K562 (cell line): ENCODE results near the gene PRXL2A. TPM values are rescaled to one million over a fixed set of nuclear protein-coding genes. Genes with fewer than 3 reads are reported as not detected.

Experiments used
- ATAC-seq: fragments of 200-7000 bp; cut with Tn5 transposase; 3 replicates; pipeline ENCODE4 v1.9.1; 2020; ENCODE audit warnings: moderate library complexity
- BruUV-seq: library from RNA; stranded (reverse); fragments of 400-500 nt; replicated peaks from 2 replicates; lab custom pipeline; 2021; lab: Mats Ljungman, UMichigan
- CTCF ChIA-PET: fragments of 300-600 bp; formaldehyde crosslinking; extraction: SDS; loops from one replicate; lab custom pipeline; 2021; ENCODE audit warnings: low intra/inter-chr PET ratio; lab: Yijun Ruan, JAX
- POLR2A ChIA-PET: fragments of 300-600, 350-650 bp; sonication (Branson Sonifier 250); formaldehyde crosslinking; extraction: SDS; loops from one replicate; lab custom pipeline; 2021; ENCODE audit warnings: antibody characterized with exemption, inconsistent platforms; lab: Yijun Ruan, JAX
- DNase-seq, 4 experiments: peaks; one replicate each; pipeline versions ENCODE4 v3.0.0 to v3.0.0-alpha.2; 2011 to 2018; ENCODE audit warnings: low spot score in 3 of 4, mixed read lengths in 3 of 4; ENCODE audit errors: extremely low read depth in 1 of 4
- FAIRE-seq: peaks from 2 replicates; lab custom pipeline; 2011; peaks lifted over from hg19 to GRCh38; lab: Jason Lieb, UNC
- H2AFZ ChIP-seq: 2 replicates; pipeline ENCODE4 v1.6.0; 2011; ENCODE audit warnings: low read depth, low read length, control low read depth, inconsistent platforms
- H3K27ac ChIP-seq: fragments of 200-600 bp; 3 replicates; pipeline ENCODE4 v1.8.0; 2011; ENCODE audit warnings: low read depth, mild to moderate bottlenecking, control low read depth, inconsistent platforms, low read length, moderate library complexity, mixed read lengths; ENCODE audit errors: extremely low read depth
- H3K27me3 ChIP-seq, 2 experiments: fragments of 300-600 bp in 1 of 2; 2 replicates in 1 of 2; 3 replicates in 1 of 2; pipeline versions ENCODE4 v1.6.0 to v1.8.0; 2011; ENCODE audit warnings: inconsistent platforms in 2 of 2, low read length in 2 of 2, mild to moderate bottlenecking in 1 of 2, mixed read lengths in 1 of 2, moderate library complexity in 1 of 2; ENCODE audit not compliant: control insufficient read depth in 2 of 2, insufficient read depth in 2 of 2
- H3K36me3 ChIP-seq: fragments of 300-600 bp; 3 replicates; pipeline ENCODE4 v1.8.0; 2011; ENCODE audit warnings: mild to moderate bottlenecking, low read length, inconsistent platforms; ENCODE audit not compliant: control insufficient read depth, insufficient read depth
- H3K4me1 ChIP-seq, 2 experiments: fragments of 200-600 bp in 1 of 2; replicated peaks in 1 of 2; 2 replicates in 1 of 2; 3 replicates in 1 of 2; pipeline versions ENCODE4 v1.5.1 to v1.8.0; 2011; ENCODE audit warnings: inconsistent platforms in 2 of 2, low read length in 2 of 2, mild to moderate bottlenecking in 1 of 2, mixed read lengths in 1 of 2, moderate library complexity in 1 of 2; ENCODE audit not compliant: control insufficient read depth in 2 of 2, insufficient read depth in 2 of 2
- H3K4me2 ChIP-seq: 2 replicates; pipeline ENCODE4 v1.6.1; 2011; ENCODE audit warnings: low read length, control low read depth, inconsistent platforms, mixed read lengths; ENCODE audit not compliant: insufficient read depth
- H3K4me3 ChIP-seq: fragments of 200-600 bp; sonication (generic), shearing (Covaris generic); 2 replicates; pipeline ENCODE4 v1.5.1; 2016; ENCODE audit warnings: control low read depth, inconsistent platforms
- H3K79me2 ChIP-seq: fragments of 200-600 bp; 3 replicates; pipeline ENCODE4 v1.8.0; 2011; ENCODE audit warnings: low read length, inconsistent platforms; ENCODE audit not compliant: control insufficient read depth, insufficient read depth
- H3K9ac ChIP-seq, 2 experiments: 2 replicates each; pipeline versions ENCODE4 v1.6.0 to v1.6.1; 2011; ENCODE audit warnings: low read depth in 2 of 2, low read length in 2 of 2, control low read depth in 1 of 2, inconsistent platforms in 1 of 2, mild to moderate bottlenecking in 1 of 2, mixed read lengths in 1 of 2; ENCODE audit not compliant: insufficient read depth in 1 of 2
- H3K9me1 ChIP-seq: one replicate; pipeline ENCODE4 v1.6.0; 2011; ENCODE audit warnings: inconsistent platforms, mild to moderate bottlenecking, low read length, moderate library complexity; ENCODE audit not compliant: control insufficient read depth, insufficient read depth
- H3K9me3 ChIP-seq: replicated peaks from 2 replicates; pipeline ENCODE4 v1.5.1; 2011; ENCODE audit warnings: low read depth, low read length, inconsistent platforms; ENCODE audit not compliant: control insufficient read depth, insufficient read depth
- H4K20me1 ChIP-seq: replicated peaks from 2 replicates; pipeline ENCODE4 v1.6.1; 2011; ENCODE audit warnings: low read length, inconsistent platforms, mixed read lengths; ENCODE audit not compliant: control insufficient read depth, insufficient read depth
- ATF7 ChIP-seq: fragments of 450-650 bp; IDR thresholded peaks from 2 replicates; pipeline ENCODE4 v1.7.1; 2014; ENCODE audit warnings: mild to moderate bottlenecking, moderate library complexity
- CEBPG ChIP-seq, 3 experiments: fragments of 200-800 bp in 1 of 3; sonication (Bioruptor generic) in 1 of 3; sonication (generic) in 1 of 3; formaldehyde crosslinking in 1 of 3; IDR thresholded peaks in 2 of 3; conservative IDR thresholded peaks in 1 of 3; 2 replicates each; pipeline versions ENCODE4 v1.6.1 to v1.8.0; 2016 to 2022; ENCODE audit warnings: missing compliant biosample characterization in 2 of 3, missing genetic modification characterization in 2 of 3, mild to moderate bottlenecking in 1 of 3, missing genetic modification reagents in 1 of 3
- EHMT2 ChIP-seq: fragments of 450-650 bp; IDR thresholded peaks from 2 replicates; pipeline ENCODE4 v1.6.1; 2018; ENCODE audit warnings: antibody characterized with exemption
- FOXA1 ChIP-seq: fragments of 450-650 bp; IDR thresholded peaks from 2 replicates; pipeline ENCODE4 v1.6.1; 2016; ENCODE audit warnings: mild to moderate bottlenecking, borderline replicate concordance
- GTF2F1 ChIP-seq: IDR thresholded peaks from 2 replicates; pipeline ENCODE4 v1.6.1; 2011; ENCODE audit warnings: low read depth, low read length, improper control_type of control experiment
- LEF1 ChIP-seq: fragments of 450-650 bp; IDR thresholded peaks from 2 replicates; pipeline ENCODE4 v1.6.1; 2016; ENCODE audit warnings: mild to moderate bottlenecking
- MCM5 ChIP-seq: fragments of 450-650 bp; IDR thresholded peaks from 2 replicates; pipeline ENCODE4 v1.6.1; 2016; ENCODE audit warnings: low read depth
- NONO ChIP-seq, 2 experiments: fragments of 200-400 bp in 1 of 2; fragments of 450-650 bp in 1 of 2; formaldehyde crosslinking in 1 of 2; IDR thresholded peaks; 2 replicates each; pipeline ENCODE4 v1.6.1; 2017; ENCODE audit warnings: low read depth in 2 of 2, mild to moderate bottlenecking in 2 of 2, moderate library complexity in 2 of 2, low read length in 1 of 2
- SLC30A9 ChIP-seq: fragments of 250-450 bp; sonication (Bioruptor Pico); IDR thresholded peaks from 2 replicates; pipeline ENCODE4 v1.8.0; 2022; ENCODE audit warnings: mild to moderate bottlenecking, moderate library complexity
- SP2 ChIP-seq: IDR thresholded peaks from 2 replicates; pipeline ENCODE4 v1.6.1; 2011; ENCODE audit warnings: mild to moderate bottlenecking, low read depth, low read length, moderate library complexity; ENCODE audit not compliant: poor library complexity, severe bottlenecking; ENCODE audit errors: extremely low read depth
- ZFP30 ChIP-seq: fragments of 250-450 bp; sonication (Bioruptor Pico); IDR thresholded peaks from 2 replicates; pipeline ENCODE4 v1.8.0; 2022; ENCODE audit warnings: moderate library complexity, mild to moderate bottlenecking, inconsistent platforms, borderline replicate concordance
- ZFPM2 ChIP-seq: fragments of 250-450 bp; sonication (Bioruptor Pico); IDR thresholded peaks from 2 replicates; pipeline ENCODE4 v1.5.1; 2022; ENCODE audit warnings: mild to moderate bottlenecking
- ZNF124 ChIP-seq: sonication (generic); formaldehyde crosslinking; IDR thresholded peaks from 2 replicates; pipeline ENCODE4 v1.8.1; 2022; ENCODE audit warnings: missing genetic modification reagents
- ZNF263 ChIP-seq: sonication (generic); formaldehyde crosslinking; IDR thresholded peaks from 2 replicates; pipeline ENCODE4 v1.8.0; 2022; ENCODE audit warnings: mild to moderate bottlenecking, missing genetic modification reagents, borderline replicate concordance
- ZNF77 ChIP-seq: fragments of 250-450 bp; sonication (Bioruptor Pico); IDR thresholded peaks from 2 replicates; pipeline ENCODE4 v1.5.0; 2020
- WGBS: fragments of 100-300 bp; shearing (Covaris generic); methylation state at CpG from one replicate; pipeline ENCODE4 v1.1.6; 2016; ENCODE audit warnings: low coverage, mixed read lengths; ENCODE audit not compliant: insufficient coverage; ENCODE audit errors: missing lambda C conversion rate; 5-methylcytosine and 5-hydroxymethylcytosine counted together
- in situ Hi-C: fragments of 300-500 bp; cut with MboI; formaldehyde crosslinking; loops from 4 replicates; pipeline ENCODE4 v1.15.0; 2018; ENCODE audit warnings: inconsistent platforms, mixed read lengths
- intact Hi-C: fragments of 100-400 bp; cut with micrococcal nuclease; formaldehyde crosslinking; loops from 2 replicates; pipeline ENCODE4 v1.14.2; 2022
- polyA plus RNA-seq, 8 experiments: library from polyadenylated mRNA; depleted of rRNA in 4 of 8; stranded (reverse) in 5 of 8; unstranded in 3 of 8; fragments of >200 nt; fragmentation: Nextera tagmentation in 2 of 8; fragmentation: Illumina TruSeq in 1 of 8; extraction: Ambion mirVana in 2 of 8; extraction: Trizol in 1 of 8; gene quantifications; 2 replicates each; pipeline versions ENCODE4 v1.2.1 to v1.2.3, GENCODE V29; 2011 to 2014; ENCODE audit warnings: inconsistent platforms in 1 of 8, missing spikeins in 1 of 8
- total RNA-seq, 7 experiments: library from RNA; depleted of rRNA in 6 of 7; stranded (reverse); fragments of >200 nt in 6 of 7; fragmentation: Illumina TruSeq in 2 of 7; extraction: Trizol in 2 of 7; gene quantifications; 2 replicates each; pipeline versions ENCODE4 v1.2.1 to v1.2.3, GENCODE V29; 2011 to 2021; ENCODE audit warnings: low replicate concordance in 1 of 7
- TF ChIP-seq, protein P1 (sequence below), 2 experiments: fragments of 450-650 bp in 1 of 2; sonication (generic) in 1 of 2; formaldehyde crosslinking in 1 of 2; IDR thresholded peaks in 1 of 2; conservative IDR thresholded peaks in 1 of 2; 2 replicates each; pipeline versions ENCODE4 v1.6.1 to v1.8.1; 2016 to 2023; ENCODE audit warnings: mild to moderate bottlenecking in 2 of 2, moderate library complexity in 2 of 2, inconsistent platforms in 1 of 2, missing genetic modification reagents in 1 of 2
- TF ChIP-seq, protein P2 (sequence below): fragments of 450-650 bp; IDR thresholded peaks from 2 replicates; pipeline ENCODE4 v1.6.1; 2016
- TF ChIP-seq, protein P3 (sequence below): IDR thresholded peaks from 3 replicates; pipeline ENCODE4 v1.6.1; 2011; ENCODE audit warnings: borderline replicate concordance, mild to moderate bottlenecking, moderate library complexity; ENCODE audit not compliant: insufficient read length; ENCODE audit errors: extremely low read depth

PRXL2A gene
- total and polyA plus RNA-seq, 9 of the 15 experiments (the other 6 are each of a cell fraction or from before 2014, with no cell fraction given), result 0.14 to 1.2 (median 0.75) TPM

DNA sequence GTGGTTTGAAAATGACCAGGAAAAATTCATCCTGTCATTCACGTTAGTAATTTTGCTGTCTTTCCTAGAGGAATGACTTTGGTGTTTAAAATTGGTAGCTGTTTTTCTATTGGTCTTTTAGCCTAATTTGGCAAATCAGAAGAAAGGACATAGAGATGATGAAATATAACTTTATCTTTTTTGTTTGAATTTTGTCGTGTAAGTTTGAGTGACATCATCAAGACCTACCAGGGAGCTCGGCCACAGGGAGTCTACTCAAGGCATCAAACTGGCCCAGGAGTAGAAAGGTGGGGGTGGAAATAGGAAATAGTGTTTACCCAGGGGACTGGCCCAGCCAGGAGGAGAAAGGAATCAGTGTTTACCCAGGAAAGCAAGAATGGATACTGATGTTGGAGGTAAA, 24.8 kb downstream of the PRXL2A start:
- Histone ChIP-seq H4K20me1 (no peaks in the 10 kb centered on the region), H3K9ac (no peak overlapping the region), H3K4me1 (no peaks in the 10 kb centered on the region), H2AFZ (no peak overlapping the region), H3K9me1 (no peaks in the 10 kb centered on the region), H3K4me2 (no peak overlapping the region), H3K27ac (no peak overlapping the region), H3K36me3 (no peaks in the 10 kb centered on the region), H3K4me3 (no peak overlapping the region), H3K9me3 (no peaks in the 10 kb centered on the region; the same call in 1 of the 2 replicates), H3K27me3 (peaks cover 20 to 30% of the 10 kb centered on the region in 2 experiments; a peak in 4 of 5 replicates), H3K79me2 (no peaks in the 10 kb centered on the region)
- peak; percentile 39; the same call in 2 of the 3 replicates for ATAC-seq
- FAIRE-seq, result no peak
- ChIA-PET CTCF (interaction anchor here (1.1 kb wide), 1 partner anchor 11 kb away, joined by 4 read pairs; no protein-coding TSS in a partner anchor), POLR2A (interaction anchor here (0.5 kb wide), 1 partner anchor 17 kb away, joined by 3 read pairs; no protein-coding TSS in a partner anchor)
- no peak for DNase-seq
- intact Hi-C loops (no loop called here), in situ Hi-C loops (no loop called here)
- 2% methylated on average over 3 of the region's 3 CpGs for WGBS
- no TSS peak for BruUV-seq
- TF ChIP-seq ZNF77 (CRISPR knock-in tag), result no peak
- no peak for TF ChIP-seq GTF2F1
- TF ChIP-seq NONO (IDR thresholded peaks at IDR 0.05; ENCODE audit: low read depth in 2 of 2, low read length in 1 of 2), result no peak
- no peak for TF ChIP-seq SLC30A9 (CRISPR knock-in tag)
- no peak for TF ChIP-seq ZFP30 (CRISPR knock-in tag)
- TF ChIP-seq EHMT2, result 0 out of 2 replicates have a peak, but pooled peaks have one; percentile 12
- TF ChIP-seq ZNF263 (CRISPR knock-in tag), result no peak
- TF ChIP-seq CEBPG (CRISPR knock-in tag; IDR thresholded peaks at IDR 0.05), result no peak
- TF ChIP-seq CEBPG (tag; conservative IDR thresholded peaks at IDR 0.05 in 1 of 2, IDR thresholded peaks at IDR 0.05 in 1 of 2), result peak in 1 of 2 experiments; percentile 49; a peak in 1 of 4 replicates
- TF ChIP-seq, protein P1, sequence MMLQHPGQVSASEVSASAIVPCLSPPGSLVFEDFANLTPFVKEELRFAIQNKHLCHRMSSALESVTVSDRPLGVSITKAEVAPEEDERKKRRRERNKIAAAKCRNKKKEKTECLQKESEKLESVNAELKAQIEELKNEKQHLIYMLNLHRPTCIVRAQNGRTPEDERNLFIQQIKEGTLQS (IDR thresholded peaks at IDR 0.05), result peak; percentile 76
- TF ChIP-seq, protein P1 (CRISPR knock-in tag; conservative IDR thresholded peaks at IDR 0.05), result no peak
- TF ChIP-seq LEF1, result no peak
- 0 out of 2 replicates have a peak, but pooled peaks have one; percentile 12 for TF ChIP-seq ATF7
- TF ChIP-seq ZFPM2 (CRISPR knock-in tag), result no peak
- TF ChIP-seq, protein P2, sequence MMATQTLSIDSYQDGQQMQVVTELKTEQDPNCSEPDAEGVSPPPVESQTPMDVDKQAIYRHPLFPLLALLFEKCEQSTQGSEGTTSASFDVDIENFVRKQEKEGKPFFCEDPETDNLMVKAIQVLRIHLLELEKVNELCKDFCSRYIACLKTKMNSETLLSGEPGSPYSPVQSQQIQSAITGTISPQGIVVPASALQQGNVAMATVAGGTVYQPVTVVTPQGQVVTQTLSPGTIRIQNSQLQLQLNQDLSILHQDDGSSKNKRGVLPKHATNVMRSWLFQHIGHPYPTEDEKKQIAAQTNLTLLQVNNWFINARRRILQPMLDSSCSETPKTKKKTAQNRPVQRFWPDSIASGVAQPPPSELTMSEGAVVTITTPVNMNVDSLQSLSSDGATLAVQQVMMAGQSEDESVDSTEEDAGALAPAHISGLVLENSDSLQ, result peak; percentile 15; the same call in 1 of the 2 replicates
- TF ChIP-seq FOXA1, result no peak
- no peak for TF ChIP-seq ZNF124 (CRISPR knock-in tag)
- TF ChIP-seq SP2, result no peak
- no peak for TF ChIP-seq MCM5
- TF ChIP-seq, protein P3, sequence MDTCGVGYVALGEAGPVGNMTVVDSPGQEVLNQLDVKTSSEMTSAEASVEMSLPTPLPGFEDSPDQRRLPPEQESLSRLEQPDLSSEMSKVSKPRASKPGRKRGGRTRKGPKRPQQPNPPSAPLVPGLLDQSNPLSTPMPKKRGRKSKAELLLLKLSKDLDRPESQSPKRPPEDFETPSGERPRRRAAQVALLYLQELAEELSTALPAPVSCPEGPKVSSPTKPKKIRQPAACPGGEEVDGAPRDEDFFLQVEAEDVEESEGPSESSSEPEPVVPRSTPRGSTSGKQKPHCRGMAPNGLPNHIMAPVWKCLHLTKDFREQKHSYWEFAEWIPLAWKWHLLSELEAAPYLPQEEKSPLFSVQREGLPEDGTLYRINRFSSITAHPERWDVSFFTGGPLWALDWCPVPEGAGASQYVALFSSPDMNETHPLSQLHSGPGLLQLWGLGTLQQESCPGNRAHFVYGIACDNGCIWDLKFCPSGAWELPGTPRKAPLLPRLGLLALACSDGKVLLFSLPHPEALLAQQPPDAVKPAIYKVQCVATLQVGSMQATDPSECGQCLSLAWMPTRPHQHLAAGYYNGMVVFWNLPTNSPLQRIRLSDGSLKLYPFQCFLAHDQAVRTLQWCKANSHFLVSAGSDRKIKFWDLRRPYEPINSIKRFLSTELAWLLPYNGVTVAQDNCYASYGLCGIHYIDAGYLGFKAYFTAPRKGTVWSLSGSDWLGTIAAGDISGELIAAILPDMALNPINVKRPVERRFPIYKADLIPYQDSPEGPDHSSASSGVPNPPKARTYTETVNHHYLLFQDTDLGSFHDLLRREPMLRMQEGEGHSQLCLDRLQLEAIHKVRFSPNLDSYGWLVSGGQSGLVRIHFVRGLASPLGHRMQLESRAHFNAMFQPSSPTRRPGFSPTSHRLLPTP, result no peak
